ENCODE data around the gene HELZ.
"Not testable (repeated sequence)": the region's sequence is repeated elsewhere in the genome, so short reads cannot be mapped to it uniquely, and the experiment has no call there.

Gene HELZ

DNA sequence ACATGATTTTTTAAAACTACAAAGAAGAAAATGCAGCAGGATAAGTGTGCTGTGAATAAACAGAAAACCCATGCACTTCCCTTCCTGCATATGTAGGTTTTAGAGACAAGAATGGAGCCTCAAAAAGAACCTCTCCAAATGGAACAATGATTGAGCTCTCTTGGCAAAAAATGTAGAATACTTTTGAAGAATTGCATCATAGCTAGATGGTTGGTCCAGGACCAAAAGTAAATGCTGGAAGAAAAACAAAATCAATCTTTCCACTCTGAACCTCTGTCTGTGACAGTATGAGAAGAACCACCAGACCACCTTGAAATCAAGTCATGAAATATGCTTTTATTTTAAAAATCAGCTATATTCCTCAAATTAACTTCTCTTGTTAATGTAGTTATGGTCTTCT, 17.5 kb downstream of the HELZ start:
- DNase-seq, result no peak

DNA sequence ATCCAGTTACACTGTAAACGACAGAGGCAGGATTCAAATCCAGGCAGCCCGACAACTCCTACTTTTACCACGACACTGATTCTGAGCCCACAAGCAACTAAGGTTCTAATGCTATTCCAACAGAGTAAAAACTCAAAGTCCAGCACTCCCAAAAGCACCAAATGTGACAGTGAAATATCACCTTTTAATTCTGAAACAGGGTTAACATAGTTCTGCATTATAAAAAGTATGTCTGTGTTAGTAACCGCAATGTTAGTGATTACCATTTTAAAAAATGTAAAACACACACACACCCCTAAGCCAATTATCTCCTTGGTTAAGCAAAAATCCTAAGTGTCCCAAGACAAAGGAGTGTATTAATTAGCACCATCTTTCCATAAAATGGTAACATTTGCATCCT, 19.7 kb downstream of the HELZ start:
- no peak for DNase-seq

DNA sequence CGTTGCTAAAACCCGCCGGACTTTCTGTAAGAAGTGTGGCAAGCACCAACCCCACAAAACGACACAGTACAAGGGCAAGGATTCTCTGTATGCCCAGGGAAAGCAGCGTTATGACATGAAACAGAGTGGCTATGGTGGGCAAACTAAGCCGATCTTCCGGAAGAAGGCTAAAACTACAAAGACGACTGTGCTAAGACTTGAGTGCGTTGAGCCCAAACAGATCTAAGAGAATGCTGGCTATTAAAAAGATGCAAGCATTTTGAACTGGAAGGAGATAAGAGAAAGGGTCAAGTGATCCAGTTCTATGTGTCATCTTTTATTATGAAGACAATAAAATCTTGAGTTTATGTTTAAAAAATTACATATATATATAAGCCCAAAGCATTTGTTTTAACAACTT, 20.3 kb downstream of the HELZ start:
- DNase-seq, result no peak

DNA sequence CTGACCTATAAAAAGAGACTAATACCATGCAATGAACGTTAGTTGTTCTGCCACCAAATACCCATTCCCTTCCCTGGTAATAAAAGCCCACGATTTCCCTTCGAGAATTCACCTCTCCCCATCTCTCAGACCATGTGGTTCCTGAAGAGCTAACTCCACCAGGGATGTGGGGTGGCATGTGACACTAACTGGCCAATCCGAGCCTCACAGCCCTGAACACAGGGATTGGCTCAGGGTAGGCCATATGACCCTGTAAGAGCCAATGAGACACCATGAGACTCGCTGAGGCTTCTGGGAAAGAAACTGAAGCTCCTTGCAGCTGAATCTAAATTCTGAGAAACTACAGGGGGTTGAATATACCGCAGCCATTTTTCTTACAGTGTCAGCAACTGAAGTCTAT, 21.1 kb downstream of the HELZ start:
- no peak for DNase-seq

DNA sequence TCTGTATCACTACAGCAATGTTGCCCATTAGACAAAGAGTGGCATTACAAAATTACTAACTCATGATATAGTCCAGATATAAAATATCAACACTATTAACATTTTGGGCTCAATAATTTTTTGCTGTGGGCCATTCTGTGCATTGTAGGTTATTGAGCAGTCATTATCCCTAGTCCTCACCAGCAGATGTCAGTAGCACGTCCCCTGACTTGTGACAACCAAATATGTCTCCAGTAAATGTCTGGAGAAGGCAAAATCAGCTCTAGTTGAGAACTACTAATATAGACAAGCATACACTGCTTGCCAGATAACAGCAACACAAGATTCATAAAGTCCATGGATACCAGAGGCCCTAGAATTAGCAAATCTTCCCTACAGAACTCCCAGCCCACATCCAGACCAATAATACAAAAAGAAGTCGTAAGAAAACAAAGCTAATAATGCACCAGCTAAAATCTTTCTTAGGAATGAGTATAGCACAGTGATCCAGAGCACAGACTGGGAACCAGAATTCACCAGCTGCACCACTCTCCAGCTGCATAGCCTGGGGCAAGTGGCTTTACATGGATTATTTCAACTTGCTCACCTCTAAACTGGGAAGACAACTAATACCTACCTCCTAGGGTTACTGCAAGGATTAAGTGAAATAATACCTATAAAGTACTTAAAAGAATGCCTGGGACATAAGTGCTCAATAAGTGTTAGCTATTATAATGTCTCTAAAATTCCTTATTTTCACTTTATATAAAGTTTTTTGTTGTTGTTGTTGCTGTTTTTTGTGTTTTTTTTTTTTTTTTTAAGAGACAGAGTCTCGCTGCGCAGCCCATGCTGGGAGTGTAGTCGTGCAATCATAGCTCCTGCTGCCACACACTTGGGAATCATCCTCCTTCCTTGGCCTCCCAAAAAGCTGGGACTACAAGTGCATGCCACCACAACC, 23.7 kb downstream of the HELZ start:
- no peak for DNase-seq

DNA sequence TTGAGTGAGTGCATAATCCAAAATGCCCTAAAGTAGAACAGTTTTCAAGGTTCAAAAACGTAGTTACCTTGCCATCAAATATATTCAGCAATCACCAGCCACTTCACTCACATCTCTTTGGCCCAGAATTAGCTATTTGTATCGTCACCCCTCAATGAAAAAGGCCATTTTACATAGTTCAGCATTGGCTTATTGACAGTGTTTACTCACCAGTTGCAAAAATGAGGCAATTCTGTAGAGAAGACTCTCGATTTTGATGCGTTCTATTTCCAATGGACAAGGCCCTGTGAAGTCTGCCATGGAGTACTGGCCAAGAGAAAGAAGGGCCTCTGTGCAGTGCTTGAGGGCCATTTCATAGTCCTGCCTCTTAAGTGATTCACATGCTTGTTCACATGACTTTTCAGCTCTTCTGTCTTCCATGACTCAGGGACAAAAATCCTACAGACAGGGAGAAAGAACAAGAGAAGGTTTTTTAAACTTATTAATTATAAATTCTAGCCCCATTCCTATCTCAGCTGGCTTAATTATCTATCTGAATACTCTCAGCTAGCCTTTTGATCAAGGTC, 26.5 kb downstream of the HELZ start:
- no peak for DNase-seq

DNA sequence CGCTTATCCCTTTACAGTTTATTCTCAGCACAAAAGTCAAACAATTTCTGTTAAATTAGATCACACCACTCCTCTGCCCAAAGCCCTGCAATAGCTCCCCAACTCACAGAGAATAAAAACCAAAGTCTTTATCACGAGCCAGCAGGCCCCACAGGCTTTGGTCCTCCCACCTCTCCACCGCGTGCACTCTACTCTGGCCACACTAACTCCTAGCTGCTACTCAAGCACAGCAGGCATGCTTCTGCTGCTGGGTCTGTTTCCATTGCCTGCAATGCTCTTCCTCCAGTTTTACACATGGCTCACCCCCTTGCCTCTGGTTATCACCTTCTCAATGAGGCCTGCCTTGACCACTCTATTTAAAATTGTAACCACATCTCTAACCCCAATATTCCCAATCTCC, 27.6 kb downstream of the HELZ start:
- no peak for DNase-seq

DNA sequence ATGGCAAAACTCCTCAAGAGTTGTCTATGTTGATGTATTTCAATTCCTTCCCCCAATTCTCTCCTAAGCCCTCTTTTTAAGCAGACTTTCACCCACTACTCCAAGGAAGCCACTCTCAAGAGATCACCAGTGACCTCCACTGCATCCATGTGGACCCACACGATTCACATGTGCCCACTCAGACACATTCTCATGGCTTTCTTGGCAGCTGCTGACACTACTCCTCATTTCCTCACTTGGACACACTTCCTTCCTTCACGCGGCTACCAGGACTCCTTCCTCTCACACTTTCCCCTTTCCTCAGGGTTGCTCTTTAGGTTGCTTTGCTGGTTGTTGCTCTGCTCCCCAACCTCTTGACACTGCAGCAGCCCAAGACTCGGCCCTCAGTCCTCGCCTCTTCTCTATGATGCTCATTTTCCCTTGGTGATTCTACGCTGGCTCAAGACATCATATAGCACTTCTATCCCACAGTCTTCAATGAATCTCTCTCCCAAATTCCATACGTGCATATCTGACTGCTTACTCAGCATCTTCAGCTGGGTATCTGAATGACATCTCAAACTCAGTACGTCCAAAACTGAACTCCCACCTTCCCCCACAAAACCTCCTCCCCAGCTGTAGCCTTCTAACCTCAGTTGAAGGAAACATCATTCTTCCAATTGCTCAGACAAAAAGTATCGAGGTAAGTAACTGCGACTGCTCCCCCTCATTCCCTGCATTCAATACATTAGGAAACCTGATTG, 28.2 kb downstream of the HELZ start:
- DNase-seq, result no peak

DNA sequence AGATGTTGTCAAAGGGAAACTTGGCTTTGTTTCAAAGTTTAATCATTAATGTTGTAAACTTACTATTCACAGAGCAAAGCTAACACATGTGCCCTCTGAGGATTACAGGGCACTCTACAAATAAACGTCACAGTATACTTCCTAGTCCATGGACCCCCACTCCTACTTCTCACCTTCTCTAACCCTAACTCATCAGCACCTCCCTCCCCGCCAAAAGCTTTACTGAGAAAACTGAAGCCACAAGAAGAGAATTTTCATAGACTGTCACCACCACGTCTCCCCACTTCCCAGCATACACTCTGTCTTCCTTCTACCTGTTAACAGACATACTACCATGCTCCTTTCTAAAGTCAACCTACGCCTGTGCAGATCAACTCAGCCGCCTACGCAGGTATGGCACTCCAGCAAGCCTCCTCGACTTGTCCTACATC, 29.0 kb downstream of the HELZ start:
- DNase-seq, result no peak

DNA sequence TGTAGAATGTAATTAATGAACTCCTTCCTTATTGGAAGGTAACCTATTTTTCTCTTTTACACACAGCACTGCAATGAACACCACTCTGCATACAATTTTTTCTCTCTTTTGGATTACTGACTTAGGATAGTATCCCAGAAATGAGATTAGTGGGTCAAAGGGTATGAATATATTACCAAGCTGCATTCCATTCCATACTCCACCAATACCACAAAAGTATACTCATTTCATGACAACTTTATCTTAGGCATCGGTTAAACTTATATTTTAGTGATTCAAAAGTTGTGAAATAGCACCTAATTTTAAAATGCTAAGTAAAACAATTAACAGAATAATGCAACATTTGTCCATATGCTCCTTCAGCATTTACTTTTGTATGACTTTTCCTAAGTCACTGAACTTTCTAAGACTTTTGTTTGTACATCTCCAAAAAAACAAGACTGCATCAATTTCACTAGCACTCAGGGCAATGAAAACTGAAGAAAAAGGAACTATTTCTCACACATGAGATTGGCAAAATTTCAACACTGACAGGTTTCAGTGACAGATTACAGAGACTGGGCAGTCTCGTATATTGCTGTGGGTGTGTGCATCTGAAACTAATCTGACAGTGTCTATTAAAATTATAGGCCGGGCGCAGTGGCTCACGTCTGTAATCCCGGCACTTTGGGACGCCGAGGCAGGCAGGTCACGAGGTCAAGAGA, 32.1 kb downstream of the HELZ start:
- DNase-seq, result no peak

DNA sequence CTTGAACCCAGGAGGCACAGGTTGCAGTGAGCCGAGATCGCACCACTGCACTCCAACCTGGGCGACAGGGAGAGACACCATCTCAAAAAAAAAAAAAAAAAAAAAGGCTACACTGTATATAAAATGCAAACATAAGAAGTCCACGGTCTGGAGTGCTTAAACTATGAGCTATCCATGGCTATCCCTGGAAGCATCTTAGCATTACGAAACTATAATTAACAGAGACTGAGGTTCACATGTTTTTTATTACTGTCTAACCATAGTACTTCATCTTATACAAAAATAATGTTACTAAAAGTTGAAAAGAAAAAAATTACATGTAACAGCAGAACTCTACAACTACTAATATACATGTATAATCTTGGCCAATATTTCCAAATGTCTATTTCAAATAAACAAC, 32.8 kb downstream of the HELZ start:
- DNase-seq, result no peak

DNA sequence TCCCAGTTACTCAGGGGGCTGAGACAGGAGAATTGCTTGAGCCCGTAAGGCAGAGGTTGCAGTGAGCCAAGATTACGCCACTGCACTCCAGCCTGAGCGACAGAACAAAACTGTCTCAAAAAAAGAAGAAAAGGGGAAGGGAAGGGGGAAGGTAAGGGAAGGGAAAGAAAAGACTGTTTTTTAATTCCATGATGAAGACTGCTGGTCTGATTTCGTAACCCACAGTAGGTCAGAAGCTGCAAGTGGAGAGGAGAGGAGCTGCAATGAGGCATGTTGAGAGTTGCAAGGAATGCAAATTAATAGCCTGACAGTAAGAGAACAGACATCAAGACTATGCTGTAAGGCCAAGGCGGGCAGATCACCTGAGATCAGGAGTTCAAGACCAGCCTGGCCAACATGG, 33.3 kb downstream of the HELZ start:
- no peak for DNase-seq

DNA sequence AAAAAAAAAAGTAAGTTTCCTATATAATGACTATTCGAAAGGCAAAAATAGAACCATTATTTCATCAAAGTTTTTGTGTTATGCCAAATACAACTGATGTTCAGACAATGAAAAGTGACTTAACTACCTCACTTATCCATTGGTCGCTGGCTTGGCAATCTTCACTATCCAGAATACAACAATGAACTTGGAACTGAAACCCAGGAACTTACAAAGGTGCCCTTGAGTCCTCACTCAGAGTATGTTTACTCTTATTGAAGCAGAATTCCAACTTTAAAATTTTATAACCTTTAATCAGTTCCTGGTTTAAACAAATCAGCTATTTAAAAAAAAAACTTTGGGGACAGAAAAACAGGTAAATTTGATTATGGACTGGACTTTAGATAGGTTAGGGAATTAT, 34.1 kb downstream of the HELZ start:
- DNase-seq, result no peak

DNA sequence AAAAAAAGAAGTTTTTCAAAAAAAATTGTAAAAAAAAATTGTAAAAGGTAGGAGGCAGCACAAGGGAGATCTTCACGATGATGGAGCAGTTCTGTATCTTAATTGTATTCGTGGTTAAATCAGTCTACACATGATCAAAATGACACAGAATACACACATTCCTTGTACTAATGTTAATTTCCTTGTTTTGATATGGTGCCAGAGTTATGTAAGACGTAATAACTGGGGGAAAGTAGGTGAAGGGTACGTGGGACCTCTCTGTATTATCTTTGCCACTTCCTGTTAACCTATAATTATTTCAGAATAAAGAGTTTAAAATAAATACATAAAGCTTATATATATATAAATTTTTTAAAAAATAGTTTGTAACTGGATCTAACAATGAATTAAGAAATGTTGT, 36.8 kb downstream of the HELZ start:
- no peak for DNase-seq

DNA sequence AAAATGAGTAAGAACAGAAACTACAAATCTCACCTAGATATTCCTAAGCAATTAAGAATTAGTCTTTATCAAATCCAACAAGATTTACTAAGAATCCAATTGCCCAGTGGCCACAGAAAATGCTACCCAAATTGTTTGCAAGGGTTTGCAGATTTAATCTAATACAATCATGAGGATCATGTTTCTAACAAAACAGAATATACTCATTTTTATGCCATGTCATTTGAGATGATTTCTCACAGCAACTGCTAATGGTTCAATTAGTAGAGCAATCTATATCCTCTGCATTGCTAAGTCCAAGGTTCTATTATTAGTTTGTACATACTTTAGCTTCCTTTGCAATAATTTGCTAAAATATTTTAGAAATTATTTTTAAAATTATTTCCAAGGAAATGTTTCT, 41.2 kb downstream of the HELZ start:
- no peak for DNase-seq

DNA sequence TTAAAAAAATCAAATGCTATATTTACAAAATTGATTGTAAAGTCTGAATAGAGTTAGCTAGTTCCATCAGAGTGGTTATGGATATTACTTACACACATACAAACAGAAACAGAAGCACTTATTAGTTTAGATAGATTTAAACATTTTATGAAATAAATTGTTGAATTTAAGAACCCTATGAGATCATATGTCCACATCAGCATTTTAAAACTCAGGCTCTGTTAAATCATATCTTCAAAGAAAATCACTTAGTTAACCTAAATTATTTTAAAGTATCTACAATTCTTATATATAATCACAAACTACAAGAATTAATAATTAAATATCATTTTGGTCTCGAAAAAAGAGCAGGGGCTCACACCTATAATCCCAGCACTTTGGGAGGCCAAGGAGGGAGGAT, 42.5 kb downstream of the HELZ start:
- no peak for DNase-seq

DNA sequence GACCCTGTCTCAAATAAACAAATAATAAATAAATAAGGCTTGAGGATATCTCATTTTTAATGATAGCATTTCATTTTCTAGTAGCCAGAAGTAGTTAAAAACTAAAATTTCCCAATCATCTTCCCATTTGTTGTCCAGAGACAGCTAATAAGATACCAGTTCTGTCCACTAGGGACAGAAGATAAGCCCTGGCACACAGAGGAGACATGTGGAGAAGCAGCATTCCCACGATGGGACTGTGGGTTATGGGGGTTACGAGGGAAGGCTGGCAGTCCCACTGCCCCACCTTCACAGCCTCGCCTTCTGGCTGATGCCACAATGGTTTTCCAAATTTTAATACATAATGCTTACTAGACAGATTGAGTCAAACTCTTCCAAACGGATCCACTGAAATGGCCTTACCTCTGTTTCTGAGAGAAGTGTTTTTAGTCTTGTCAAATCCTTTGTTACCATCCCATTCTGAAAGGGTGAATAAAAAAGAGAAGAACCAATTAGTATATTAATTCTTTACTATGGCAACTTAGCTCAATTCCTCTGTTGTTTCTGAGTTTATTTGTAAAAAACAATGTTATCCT, 44.2 kb downstream of the HELZ start:
- DNase-seq, result no peak

DNA sequence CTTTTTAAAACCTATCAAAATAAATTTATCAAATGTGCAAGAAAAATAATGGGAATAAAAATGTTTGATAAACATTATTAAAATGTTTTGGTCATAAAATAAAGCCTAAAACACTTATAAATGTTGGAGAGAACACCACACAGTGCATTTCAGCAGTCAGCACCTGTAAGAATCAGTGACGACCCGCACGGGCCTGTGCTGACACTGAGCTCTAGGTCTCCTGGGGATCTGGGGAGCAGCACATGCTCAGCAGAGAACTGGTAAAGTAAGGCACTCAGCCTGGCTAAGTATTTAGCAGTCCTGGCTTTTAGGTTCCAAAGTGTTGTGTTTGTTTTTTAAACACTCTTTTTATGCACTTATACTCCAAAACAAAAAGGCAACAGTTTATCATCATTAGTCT, 46.9 kb downstream of the HELZ start:
- no peak for DNase-seq

DNA sequence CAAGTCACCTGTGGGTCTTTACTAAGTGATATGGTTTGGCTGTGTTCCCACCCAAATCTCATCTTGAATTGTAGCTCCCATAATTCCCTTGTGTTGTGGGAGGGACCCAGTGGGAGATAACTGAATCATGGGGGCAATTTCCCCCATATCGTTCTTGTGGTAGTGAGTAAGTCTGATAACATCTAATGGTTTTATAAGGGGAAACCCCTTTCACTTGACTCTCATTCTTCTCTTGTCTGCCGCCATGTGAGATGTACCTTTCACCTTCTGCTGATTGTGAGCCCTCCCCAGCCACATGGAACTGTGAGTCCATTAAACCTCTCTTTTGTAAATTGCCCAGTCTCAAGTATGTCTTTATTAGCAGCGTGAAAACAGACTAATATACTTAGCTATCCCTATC, 48.0 kb downstream of the HELZ start:
- not testable (repeated sequence) for DNase-seq

DNA sequence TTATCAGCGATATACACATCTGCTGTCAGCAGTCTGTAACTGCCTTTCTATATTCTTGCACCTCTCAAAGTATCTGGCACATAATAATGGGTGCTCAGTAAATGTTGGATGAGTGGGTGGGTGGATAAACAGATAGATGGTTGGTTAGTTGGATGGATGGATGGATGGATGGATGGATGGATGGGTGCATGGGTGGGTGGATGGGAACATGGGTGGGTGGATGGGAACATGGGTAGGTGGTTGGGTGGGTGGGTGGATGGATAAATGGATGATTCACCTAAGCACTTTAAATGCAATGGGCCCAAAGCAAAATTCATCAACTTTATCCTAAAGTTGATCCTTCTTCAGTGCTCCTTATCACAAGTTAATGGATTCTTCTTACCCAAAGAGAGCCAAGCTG, 48.6 kb downstream of the HELZ start:
- DNase-seq, result no peak

DNA sequence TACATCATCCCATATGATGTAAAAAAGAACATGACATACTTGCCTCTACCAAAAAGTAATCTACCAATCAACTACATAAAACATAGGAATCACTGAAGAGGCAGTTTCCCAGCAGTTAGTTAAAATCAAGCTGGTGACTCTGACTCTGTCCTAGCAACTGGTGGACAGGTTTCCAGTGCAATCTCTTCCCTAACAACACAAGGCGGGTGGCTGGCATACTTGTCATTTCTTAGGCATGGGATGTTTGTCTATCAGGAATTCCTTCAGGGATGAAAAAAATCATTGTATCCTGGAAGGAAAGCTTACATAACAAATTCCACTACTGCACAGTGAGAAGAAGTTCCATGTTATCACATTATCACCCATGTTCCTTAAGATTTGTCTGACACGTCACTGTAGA, 50.9 kb downstream of the HELZ start:
- no peak for DNase-seq

DNA sequence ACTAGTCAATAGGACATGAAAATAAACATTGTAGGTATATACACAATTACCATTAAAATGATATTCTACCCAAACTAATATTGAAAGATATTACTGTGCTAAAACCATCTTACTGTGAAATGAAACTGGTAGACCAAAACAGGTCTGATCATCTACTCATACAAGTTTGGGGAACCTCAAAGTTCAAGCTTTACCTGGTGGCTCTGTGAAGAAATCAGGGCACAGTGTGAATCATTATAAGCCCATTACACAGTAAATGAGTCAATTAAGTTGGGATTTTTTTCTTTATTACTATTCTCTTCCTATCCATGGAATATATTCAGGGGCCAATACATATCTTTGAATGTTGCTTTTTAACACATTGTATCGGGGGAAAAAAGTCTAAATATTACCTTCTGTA, 57.1 kb downstream of the HELZ start:
- no peak for DNase-seq

DNA sequence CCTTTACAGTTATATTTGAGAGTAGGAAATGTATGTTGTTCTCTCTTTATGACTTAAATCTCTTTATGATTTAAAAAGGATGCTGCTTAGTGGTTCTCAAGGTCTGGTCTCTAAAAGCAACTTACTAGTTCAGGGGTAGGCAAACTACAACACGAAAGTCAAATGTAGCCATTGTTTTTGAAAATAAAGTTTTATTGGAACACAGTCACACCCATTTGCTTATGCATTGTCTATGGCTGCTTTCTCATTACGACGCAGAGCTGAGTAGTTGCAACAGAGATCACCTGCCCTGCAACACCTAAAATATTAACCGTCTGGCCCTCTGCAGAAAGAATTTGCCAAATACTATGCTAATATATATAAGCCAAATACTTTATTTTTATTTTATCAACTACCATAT, 58.2 kb downstream of the HELZ start:
- DNase-seq, result no peak
